GM12864 (cell line): ENCODE results near the gene DDI2.
"Not testable (repeated sequence)": the region's sequence is repeated elsewhere in the genome, so short reads cannot be mapped to it uniquely, and the experiment has no call there.

Experiments
- DNase-seq: peaks from one replicate; pipeline ENCODE4 v3.0.0-alpha.2; 2011; ENCODE audit warnings: low read depth
- H3K4me3 ChIP-seq: 2 replicates; pipeline ENCODE4 v1.5.1; 2011; ENCODE audit warnings: mild to moderate bottlenecking, low read depth, low read length, control low read depth
- TF ChIP-seq, protein P1 (sequence below): IDR thresholded peaks from 2 replicates; pipeline ENCODE4 v1.5.1; 2011; ENCODE audit warnings: low read depth, mild to moderate bottlenecking, moderate library complexity, low read length, control low read depth, inconsistent platforms; ENCODE audit errors: missing control alignments

Gene DDI2

DNA sequence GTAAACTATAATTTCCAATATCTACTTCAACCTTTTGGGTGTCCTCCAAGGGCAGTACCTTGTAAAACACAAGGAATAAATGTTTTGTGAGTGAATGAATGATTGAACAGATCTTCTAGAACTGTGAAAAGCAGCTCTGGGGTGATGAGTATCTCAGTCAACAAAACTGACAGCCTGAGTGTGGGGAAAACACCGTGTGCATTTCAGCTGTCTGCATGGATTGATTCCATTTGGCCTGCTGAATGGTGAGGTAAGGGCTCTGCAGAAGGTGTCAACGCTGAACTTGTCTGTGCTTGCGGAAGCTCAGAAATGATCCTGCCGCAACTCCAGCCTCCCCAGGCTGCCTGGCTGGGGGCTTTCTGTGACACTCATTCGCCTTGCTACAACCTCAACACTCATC lies 25.0 kb upstream of the DDI2 start:
- H3K4me3 ChIP-seq: no peak overlapping the region
- no peak for DNase-seq
- TF ChIP-seq, protein P1, sequence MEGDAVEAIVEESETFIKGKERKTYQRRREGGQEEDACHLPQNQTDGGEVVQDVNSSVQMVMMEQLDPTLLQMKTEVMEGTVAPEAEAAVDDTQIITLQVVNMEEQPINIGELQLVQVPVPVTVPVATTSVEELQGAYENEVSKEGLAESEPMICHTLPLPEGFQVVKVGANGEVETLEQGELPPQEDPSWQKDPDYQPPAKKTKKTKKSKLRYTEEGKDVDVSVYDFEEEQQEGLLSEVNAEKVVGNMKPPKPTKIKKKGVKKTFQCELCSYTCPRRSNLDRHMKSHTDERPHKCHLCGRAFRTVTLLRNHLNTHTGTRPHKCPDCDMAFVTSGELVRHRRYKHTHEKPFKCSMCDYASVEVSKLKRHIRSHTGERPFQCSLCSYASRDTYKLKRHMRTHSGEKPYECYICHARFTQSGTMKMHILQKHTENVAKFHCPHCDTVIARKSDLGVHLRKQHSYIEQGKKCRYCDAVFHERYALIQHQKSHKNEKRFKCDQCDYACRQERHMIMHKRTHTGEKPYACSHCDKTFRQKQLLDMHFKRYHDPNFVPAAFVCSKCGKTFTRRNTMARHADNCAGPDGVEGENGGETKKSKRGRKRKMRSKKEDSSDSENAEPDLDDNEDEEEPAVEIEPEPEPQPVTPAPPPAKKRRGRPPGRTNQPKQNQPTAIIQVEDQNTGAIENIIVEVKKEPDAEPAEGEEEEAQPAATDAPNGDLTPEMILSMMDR: no peak

DNA sequence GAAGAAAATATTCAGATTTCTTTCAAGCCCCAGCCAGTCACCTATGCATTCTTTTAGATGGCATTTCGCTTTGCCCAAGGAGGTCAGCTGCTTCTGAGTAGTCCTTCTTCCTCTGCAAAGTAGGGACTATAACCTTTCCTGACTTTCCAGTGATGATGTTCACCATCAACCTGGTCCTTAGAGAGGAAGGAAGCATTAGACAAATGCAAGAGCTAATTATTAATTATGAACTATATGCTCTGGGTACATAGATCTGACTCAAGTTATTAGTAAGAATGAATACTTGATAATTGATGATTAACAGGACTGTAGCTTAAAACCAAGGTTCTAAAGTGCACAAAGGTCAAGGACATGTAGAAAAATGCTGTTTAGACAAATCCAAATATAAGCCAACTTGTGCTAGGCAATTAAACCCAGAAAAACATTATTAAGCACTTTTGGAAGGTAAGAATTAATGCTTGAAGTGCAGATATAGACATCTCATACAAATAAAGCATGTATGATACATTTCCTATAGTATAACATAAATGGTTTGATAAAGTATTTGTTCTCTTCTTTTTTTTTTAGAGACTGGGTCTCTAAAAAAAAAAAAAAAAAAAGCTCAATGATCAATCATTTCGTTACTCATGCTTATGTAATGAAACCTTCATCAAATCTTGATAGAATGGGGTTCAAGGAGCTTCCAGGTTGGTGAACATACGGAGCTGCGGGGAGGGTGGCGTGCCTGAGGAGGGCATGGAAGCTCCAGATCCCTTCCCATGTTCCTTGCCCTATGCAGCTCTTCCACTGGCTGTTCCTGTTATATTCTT lies 21.2 kb upstream of the DDI2 start:
- DNase-seq: no peak
- TF ChIP-seq, protein P1: no peak
- H3K4me3 ChIP-seq: no peak overlapping the region

DNA sequence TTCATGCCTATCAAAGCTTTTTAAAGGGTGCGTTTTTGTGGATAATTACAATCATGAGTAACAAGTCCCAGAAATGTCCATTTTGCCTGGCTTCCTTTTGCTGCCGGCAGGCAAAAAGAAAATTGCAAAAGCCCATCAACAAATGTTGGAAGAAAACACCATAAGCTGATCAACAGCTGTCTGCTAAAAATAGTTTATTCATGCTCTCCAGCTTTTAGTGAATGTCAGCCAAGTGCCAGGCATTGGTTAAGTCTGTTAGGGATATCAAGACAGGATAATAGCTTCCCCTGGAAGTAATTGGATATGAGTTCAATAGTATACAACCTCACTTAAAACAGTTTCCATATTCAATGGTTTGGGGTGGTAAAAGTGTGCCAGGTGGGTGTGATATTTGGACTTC lies 18.8 kb upstream of the DDI2 start:
- DNase-seq: no peak

DNA sequence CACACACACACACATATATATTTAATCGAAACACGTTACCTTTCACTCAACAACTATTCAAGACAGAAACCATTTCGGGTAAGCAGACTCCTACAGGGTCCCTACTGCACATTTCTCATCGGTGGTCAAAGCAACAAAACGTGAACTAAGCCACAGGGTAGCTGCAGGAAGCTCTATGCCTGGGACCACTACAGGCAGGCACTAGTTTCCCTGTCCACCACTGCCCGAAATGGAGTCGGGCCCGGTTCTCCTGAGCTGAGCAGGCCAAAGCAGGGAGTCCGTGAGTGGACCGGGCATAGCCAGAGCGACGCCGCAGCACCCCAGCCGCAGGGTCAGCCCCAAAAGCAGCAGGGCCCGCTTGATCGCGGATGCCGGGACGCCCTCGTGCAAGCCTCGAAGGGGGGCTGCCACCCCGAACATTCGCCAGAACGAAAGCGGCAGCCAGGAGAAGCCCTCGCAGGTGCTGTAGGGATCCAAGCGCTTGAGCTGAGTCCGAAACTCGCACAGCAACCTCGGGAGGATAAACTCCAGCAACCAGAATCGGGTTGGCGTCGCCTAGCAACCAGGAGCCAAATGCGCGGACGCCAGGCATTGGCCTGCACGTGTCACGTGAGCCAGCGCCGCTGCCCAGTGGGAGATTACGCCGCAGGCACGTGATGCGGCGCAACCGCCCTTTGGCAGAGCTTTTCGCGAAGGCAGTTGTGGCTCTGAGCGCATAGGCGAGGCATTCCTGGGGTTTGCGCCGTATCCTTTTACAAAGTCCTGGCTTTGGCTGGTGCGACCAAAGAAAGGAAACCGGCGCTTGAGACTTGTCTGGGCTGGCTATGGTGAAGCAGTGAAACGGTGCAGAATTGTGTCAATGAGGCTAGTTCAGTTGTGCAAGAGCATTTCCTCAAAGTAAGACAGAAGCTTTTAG lies 13.9 kb upstream of the DDI2 start:
- H3K4me3 ChIP-seq: peak overlapping the region; percentile 77
- TF ChIP-seq, protein P1: no peak

More for the DNA sequence above, 18.8 kb upstream of the DDI2 start:
- TF ChIP-seq, protein P1: no peak
- H3K4me3 ChIP-seq: no peak overlapping the region

DNA sequence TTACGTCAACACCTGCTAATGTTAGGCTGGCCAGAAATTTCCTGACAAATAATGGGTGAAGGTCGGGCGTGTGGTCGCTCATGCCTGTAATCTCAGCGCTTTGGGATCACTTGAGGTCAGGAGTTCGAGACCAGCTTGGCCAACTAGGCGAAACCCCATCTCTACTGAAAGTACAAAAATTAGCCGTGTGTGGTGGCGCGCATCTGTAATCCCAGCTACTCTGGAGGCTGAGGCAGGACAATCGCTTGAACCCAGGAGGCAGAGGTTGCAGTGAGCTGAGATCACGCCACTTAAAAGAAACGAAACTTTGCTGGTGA lies 13.3 kb upstream of the DDI2 start:
- H3K4me3 ChIP-seq: peak overlapping the region; percentile 77

More for the DNA sequence above, 13.9 kb upstream of the DDI2 start:
- peak; percentile 86 for DNase-seq

DNA sequence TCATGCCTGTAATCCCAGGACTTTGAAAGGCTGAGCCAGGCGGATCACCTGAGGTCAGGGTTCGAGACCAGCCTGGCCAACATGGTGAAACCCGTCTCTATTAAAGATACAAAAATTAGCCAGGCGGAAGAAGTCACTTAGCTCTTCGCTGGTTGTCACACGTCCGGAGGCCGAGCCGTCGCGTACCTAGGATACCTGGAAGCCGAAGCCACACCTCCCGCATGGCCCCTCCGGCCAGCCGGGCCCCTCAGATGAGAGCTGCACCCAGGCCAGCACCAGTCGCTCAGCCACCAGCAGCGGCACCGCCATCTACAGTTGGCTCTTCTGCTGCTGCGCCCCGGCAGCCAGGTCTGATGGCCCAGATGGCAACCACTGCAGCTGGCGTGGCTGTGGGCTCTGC lies 12.9 kb upstream of the DDI2 start:
- H3K4me3 ChIP-seq, DNase-seq: not testable (repeated sequence)

More for the DNA sequence above, 13.3 kb upstream of the DDI2 start:
- not testable (repeated sequence) for DNase-seq

DNA sequence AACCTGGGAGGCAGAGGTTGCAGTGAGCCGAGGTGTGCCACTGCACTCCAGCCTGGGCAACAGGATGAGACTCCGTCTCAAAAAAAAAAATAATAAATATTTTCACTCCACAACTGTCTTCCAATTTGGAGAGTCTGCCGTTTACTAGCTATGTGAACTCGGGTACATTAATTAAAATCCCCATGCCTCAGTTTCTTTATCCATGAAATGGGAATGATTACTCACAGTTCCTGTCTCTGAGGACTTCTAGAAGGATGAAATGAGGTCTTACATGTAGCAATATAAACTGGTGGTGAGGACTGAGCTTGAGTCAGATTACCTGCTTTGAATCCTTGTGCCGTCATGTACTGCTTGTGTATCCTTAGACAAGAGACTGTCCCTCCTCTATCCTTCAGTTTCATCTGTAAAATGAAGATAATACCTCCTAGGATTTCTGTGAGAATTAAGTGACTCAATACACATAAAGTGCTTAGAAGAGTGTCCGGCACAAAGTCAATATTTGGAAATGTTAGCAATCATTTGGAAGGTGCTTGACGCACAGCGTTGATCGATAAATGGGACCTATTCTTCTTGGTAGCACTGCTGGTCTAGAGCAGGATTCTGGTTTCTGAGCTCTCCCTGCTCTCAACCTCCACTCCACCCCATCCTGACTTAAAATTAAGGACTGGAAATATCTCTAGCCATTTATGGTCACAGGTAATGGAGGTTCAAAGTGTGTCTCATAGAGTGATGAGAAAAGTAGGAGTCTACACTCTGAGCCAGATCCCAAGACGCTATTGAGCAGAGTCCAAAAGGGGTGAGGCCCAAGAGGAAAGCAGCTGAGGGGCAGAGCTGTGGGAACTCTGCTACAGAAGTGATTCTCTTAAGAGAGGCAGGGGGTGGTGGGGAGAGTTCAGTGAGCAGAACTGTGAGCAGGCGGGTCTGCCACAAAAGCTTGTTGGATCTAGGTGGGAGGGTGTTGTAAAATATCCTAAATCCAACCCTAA lies 11.6 kb upstream of the DDI2 start:
- no peak for DNase-seq
- H3K4me3 ChIP-seq: no peak overlapping the region
- TF ChIP-seq, protein P1: no peak
